HG02588 (cell line): ENCODE data around the gene FUT3.
"Not testable (repeated sequence)": the region's sequence is repeated elsewhere in the genome, so short reads cannot be mapped to it uniquely, and the experiment has no call there.

Experiments
- ATAC-seq: cut with Tn5 transposase; IDR thresholded peaks from one replicate; pipeline ENCODE4 v1.9.1; 2021; ENCODE audit warnings: mild to moderate bottlenecking, moderate library complexity; ENCODE audit not compliant: unreplicated experiment

The FUT3 gene

DNA sequence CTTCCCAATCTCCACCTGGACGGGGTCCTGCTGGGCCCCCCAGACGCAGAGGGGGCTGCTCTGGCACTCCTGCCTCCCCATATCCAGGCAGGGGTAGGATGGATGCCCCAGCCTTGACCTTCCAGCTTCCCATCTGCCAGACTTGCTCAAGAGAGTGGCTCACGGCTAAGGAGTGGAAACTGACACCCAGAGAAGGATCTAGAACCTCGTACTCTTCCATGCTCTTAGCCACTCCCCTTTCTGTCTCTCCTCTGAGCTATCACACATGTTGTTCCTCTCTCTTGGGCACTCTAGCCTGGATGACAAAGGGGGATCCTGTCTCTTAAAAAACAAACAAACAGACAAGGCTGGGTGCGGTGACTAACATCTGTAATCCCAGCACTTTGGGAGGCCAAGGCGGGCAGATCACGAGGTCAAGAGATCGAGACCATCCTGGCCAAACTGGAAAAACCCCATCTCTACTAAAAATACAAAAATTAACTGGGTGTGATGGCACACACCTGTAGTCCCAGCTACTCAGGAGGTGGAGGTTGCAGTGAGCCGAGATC lies 31.2 kb upstream of the FUT3 start:
- no peak for ATAC-seq

DNA sequence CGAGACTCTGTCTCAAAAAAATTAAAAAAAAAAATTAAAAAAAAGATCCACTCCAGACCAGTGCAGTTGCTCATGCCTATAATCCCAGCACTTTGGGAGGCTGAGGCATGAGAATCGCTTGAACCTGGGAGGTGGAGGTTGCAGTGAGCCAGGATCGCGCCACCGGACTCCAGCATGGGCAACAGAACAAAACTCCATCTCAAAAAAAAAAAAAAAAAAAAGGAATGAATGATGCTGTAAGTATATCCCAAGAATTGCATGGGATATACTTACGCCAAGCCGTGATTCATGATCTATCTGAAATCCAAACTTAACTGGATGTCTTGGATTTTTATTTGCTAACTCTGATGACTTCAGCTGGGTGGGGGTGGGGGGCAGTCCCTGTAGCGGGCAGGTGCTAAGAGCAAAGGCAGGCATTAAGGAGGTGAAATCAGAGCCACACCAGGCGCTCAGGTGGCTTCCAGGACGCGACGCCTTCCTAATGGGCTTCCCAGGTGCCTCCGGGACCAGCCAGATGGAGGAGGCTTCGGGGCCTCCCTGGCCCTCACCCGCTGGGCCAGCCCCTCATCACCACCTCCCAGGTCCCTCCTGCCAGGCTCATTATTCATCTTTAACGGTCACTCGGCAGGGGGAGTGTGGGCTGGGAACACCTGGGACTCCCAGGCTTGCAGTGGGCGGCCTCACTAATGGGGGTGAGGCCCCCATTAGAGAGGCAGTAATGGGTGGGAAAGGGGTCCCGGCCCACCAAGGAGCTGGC lies 30.5 kb upstream of the FUT3 start:
- ATAC-seq = no peak

DNA sequence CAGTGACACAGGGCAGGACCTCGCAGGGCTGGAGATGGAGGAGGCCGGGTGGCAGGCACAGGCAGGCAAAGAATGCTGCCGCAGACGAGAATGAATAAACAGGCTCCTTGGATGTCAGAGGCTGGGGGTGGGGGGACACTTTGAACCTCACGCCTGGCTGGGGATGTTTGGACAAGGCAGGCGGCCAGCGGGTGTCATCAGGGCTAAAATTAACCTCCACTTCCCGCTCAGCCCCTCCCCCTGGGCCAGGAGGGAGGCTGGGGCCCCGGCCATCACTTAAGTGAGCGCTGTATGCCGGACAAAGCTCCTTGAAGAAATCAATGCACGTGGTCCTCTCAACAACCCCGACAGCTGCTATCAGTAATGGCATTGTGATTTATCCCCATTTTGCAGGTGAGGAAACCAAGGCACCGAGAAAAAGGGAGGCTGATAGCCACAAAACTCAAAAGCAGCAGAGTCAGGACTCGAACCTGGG lies 29.4 kb upstream of the FUT3 start:
- no peak for ATAC-seq

DNA sequence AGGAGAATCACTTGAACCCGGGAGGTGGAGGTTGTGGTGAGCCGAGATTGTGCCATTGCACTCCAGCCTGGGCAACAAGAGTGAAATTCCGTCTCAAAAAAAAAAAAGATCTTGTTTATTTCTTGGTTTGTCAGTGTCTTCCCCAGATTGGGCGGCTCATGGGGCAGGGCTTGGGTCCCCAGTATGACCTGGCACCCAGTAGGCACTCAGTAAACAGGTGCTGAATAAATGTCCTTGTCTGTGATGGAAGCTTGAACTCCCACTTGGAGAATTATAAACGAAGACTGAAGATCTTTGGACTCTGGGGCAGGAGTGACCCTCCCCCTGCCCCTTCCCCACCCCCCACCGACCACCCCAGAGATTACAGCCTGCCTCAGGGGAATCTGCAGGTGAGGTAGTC lies 28.9 kb upstream of the FUT3 start:
- no peak for ATAC-seq

GRCh38 chr19:5877882-5878281 lies 26.6 kb upstream of the FUT3 start:
- ATAC-seq = no peak

DNA sequence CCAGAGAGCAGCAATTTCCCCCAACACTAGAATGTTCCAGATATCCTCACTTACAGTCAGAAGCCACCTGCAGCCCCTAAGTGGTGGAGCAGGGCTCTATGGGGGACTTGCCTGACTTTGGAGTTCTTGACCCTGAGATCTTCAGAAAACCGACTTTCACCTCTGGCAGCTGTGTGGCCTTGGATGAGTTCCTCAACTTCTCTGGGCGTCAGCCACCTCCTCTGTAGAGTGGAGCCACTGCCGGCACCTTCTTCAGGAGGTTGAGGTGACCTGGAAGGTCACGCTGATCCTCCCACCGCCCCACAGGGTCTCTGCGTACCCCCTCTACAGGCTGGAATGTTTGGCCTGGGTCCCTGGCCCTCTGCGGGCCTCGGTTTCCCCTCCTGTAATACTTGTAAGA lies 26.2 kb upstream of the FUT3 start:
- ATAC-seq = no peak

GRCh38 chr19:5874496-5874895 lies 23.2 kb upstream of the FUT3 start:
- ATAC-seq = not testable (repeated sequence)

GRCh38 chr19:5873617-5874199 lies 22.5 kb upstream of the FUT3 start:
- ATAC-seq = no peak

- no peak for ATAC-seq
These were observed 19.7 kb upstream of the FUT3 start for GRCh38 chr19:5870986-5871394.

DNA sequence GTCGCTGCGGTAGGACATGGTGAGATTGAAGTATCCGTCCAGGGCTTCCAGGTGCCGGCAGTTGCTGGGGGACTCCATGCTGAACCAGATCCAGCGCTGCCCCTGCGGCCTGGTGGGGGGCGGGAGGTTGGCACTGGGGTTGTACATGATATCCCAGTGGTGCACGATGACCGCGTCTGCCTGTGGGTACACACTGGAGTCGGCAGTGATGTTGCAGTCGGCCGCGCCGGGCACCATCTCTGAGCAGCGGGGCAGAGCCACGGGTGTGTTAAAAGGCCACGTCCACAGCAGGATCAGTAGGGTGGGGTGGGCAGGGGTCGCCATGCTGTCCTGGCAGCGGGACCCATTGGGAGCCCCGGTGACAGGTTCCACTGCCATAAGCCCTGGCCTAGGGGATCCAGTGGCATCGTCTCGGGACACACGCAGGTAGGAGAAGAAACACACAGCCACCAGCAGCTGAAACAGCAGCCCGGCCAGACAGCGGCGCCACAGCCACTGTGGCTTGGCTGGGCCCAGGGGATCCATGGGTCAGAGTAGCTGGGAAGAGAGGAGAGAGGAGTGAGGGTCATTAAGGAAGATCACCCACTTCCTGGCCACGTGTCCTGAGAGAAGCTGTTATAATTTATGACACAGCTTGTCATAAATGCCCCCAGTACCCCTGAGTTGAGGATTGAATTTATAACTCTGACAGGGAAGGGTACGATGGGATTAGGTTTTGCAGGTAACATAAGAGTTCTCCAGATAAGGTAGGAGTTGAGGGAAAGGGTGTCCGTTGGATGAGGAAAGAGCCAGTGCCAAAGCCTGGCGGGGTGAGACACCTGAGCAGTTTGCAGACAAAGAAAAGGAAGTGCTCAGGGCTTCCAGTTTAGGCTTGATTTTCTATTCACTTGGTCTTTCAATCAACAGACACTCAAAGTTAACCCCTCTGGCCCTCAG lies 16.2 kb upstream of the FUT3 start:
- no peak for ATAC-seq

DNA sequence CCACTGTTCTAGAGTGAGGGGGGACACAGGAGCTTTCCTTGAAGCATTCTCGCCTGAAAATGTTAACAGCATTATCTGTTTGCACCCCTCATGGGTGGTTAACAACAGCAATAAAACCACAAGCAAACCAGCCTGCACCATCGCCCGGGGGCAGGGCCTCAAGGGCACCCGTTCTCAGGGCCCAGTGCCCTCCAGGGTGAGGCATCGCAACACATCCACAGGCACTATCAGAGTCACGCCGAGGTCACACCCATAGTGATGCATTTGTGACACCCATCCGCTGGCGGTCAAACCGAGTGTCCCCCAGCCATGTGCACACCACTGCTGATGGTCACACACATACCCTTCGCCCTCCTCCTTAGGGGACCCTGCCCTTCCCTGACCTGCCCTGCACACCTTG lies 14.5 kb upstream of the FUT3 start:
- no peak for ATAC-seq

- ATAC-seq = no peak
These were observed 13.7 kb upstream of the FUT3 start for GRCh38 chr19:5864725-5865486.

DNA sequence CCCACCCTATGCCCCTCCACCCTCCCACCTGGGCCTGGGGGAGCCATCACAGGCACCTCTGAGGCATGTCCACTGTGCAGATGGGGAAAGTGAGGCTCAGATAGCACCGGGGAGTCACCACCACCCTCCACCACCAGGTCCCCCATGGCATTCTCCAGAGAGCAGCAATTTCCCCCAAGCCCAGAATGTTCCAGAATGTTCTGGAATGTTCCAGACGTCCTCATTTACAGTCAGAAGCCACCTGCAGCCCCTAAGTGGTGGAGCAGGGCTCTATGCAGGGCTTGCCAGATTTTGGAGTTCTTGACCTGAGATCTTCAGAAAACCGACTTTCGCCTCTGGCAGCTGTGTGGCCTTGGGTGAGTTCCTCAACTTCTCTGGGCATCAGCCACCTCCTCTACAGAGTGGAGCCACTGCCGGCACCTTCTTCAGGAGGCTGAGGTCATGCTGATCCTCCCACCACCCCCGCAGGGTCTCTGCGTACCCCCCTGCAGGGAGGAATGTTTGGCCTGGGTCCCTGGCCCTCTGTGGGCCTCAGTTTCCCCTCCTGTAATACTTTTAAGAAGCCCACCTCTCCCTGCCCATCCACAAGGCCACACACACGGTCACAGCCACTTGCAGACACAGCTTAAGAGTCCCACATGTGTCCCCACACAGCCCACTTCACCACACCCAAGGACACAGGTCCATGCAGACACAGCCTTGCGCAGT lies 12.9 kb upstream of the FUT3 start:
- ATAC-seq = no peak

DNA sequence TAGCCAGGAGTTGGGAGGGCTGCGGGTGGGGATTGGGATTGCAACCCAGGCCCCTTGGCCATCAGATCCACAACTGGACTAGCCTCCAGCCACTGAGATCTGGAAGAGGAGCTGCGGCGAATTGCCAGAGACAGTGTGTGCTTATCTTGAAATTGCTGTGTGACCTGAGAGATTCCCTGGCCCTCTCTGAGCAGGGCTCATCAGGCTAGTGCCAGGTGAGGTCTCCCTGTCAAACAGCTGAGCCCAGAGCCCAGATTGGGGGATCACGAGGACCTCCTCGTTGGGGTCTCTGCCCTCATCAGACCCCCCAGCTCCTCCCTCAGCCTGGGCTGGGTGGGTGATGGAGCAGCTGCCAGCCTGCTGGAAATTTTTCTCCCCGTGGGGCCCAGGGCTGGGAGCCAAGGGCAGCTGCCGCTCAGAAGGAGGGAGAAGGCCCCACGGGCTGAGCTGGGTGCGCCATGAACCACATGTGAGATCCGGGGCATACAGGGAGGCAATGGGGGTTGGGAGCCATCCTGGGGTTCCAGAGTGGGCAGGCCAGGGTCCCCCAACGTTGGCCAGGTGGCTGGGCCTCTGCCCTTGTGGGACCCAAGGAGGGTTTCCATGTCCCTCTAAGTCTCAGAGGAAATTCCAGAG lies 11.9 kb upstream of the FUT3 start:
- no peak for ATAC-seq

GRCh38 chr19:5857203-5858081 lies 6.2 kb upstream of the FUT3 start:
- ATAC-seq = no peak

DNA sequence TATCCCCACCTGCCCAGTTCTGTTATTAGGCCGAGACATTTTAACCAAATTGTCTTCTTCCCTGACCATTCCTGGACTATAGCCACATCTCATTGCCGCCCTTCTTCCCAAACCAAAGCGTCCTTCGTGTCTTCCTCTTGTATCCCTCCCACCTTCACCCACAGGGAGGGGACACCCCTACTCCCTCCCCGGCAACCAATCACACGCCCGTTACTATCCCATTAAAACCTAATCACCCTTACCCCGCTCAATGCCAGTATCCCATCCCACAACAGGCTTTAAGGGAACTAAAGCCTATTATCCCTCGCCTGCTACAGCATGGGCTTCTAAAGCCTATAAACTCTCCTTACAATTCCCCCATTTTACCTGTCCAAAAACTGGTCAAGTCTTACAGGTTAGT lies 3.9 kb upstream of the FUT3 start:
- not testable (repeated sequence) for ATAC-seq

DNA sequence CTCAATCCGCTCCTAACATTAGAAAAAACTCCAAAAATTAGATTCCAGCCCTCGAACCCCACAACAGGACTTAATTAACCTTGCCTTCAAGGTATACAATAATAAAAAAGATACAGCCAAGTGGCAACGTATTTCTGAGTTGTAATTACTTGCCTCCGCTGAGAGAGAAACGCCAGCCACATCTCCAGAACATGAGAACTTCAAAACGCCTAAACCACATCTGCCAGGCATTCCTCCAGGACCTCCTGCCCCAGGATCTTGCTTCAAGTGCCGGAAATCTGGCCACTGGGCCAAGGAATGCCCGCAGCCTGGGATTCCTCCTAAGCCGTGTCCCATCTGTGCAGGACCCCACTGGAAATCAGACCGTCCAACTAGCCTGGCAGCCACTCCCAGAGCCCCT lies 2.9 kb upstream of the FUT3 start:
- not testable (repeated sequence) for ATAC-seq

DNA sequence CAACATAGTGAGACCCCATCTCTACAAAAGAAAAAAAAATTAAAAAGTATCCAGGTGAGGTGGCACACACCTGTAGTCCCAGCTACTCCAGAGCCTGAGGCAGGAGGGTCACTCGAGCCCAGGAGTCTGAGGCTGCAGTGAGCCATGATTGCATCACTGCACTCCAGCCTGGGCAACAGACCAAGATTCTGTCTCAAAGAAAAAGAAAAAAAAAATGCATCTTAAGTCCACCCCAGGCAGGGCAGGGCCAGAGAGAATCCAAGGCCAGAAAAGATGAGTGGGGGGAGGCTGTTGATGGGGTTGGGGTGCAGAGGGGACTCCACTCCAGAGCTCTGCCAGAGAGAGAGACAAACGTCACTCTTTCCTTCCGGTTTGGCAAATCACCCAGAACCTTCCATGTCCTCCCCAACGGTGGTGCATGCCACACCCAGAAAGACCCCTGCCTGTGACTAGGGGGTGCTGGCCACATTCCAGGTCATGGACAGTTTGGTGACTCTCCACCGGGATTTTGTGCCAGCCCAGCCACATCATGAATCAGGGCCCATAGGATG lies 431 bp downstream of the FUT3 start:
- ATAC-seq = no peak
